HepG2 (cell line): ENCODE results near the gene RMRP. TPM values are rescaled to one million over a fixed set of nuclear protein-coding genes. Genes with fewer than 3 reads are reported as not detected.

ENCODE experiments used
- ATAC-seq: fragments of 200-7000 bp; cut with Tn5 transposase; 3 replicates; pipeline ENCODE4 v1.9.1; 2020; ENCODE audit warnings: mild to moderate bottlenecking, moderate library complexity
- BruUV-seq: library from RNA; stranded (reverse); fragments of 400-500 nt; replicated peaks from 2 replicates; lab custom pipeline; 2021; lab: Mats Ljungman, UMichigan
- CTCF ChIA-PET: fragments of 300-600 bp; formaldehyde crosslinking; extraction: SDS; loops from one replicate; lab custom pipeline; 2021; ENCODE audit warnings: low total read pairs, inconsistent platforms, low intra/inter-chr PET ratio; lab: Yijun Ruan, JAX
- POLR2A ChIA-PET: fragments of 350-600 bp; sonication (Branson Sonifier 250); formaldehyde crosslinking; loops from one replicate; lab custom pipeline; 2020; ENCODE audit warnings: antibody characterized with exemption, inconsistent platforms; lab: Yijun Ruan, JAX
- DNase-seq: peaks from one replicate; pipeline ENCODE4 v3.0.0-alpha.2; 2015; ENCODE audit warnings: low spot score
- FAIRE-seq: peaks from 3 replicates; lab custom pipeline; 2011; peaks lifted over from hg19 to GRCh38; lab: Jason Lieb, UNC
- H2AFZ ChIP-seq: one replicate; pipeline ENCODE4 v1.6.1; 2011; ENCODE audit warnings: low read length, inconsistent platforms
- H3K27ac ChIP-seq: fragments of 300-600 bp; 3 replicates; pipeline ENCODE4 v1.8.0; 2011; ENCODE audit warnings: mixed run types, mild to moderate bottlenecking, mixed read lengths, low read length, inconsistent platforms; ENCODE audit not compliant: insufficient read depth; ENCODE audit errors: extremely low read length
- H3K27me3 ChIP-seq, 2 experiments: fragments of 200-600 bp in 1 of 2; 2 replicates in 1 of 2; 3 replicates in 1 of 2; pipeline versions ENCODE4 v1.6.0 to v1.8.0; 2011; ENCODE audit warnings: low read length in 2 of 2, mild to moderate bottlenecking in 2 of 2, moderate library complexity in 2 of 2, inconsistent platforms in 1 of 2; ENCODE audit not compliant: insufficient read depth in 2 of 2, control insufficient read depth in 1 of 2
- H3K36me3 ChIP-seq, 2 experiments: fragments of 200-600 bp in 1 of 2; replicated peaks in 1 of 2; 2 replicates in 1 of 2; 3 replicates in 1 of 2; pipeline versions ENCODE4 v1.5.1 to v1.8.0; 2011; ENCODE audit warnings: low read length in 2 of 2, inconsistent platforms in 1 of 2; ENCODE audit not compliant: insufficient read depth in 2 of 2, control insufficient read depth in 1 of 2
- H3K4me1 ChIP-seq: 2 replicates; pipeline ENCODE4 v1.5.1; 2012; ENCODE audit warnings: low read length, inconsistent platforms; ENCODE audit not compliant: insufficient read depth
- H3K4me2 ChIP-seq: 2 replicates; pipeline ENCODE4 v1.6.0; 2011; ENCODE audit warnings: low read depth, low read length, inconsistent platforms
- H3K4me3 ChIP-seq, 3 experiments: fragments of 200-600 bp in 1 of 3; sonication (generic), shearing (Covaris generic) in 1 of 3; replicated peaks in 1 of 3; 2 replicates each; pipeline ENCODE4 v1.5.1; 2011 to 2016; ENCODE audit warnings: low read length in 3 of 3, inconsistent platforms in 2 of 3, low read depth in 2 of 3, mild to moderate bottlenecking in 2 of 3, control low read depth in 1 of 3, mixed read lengths in 1 of 3; ENCODE audit not compliant: insufficient read depth in 1 of 3
- H3K79me2 ChIP-seq: one replicate; pipeline ENCODE4 v1.6.1; 2011; ENCODE audit warnings: low read length, inconsistent platforms; ENCODE audit not compliant: insufficient read depth
- H3K9ac ChIP-seq: 2 replicates; pipeline ENCODE4 v1.6.0; 2011; ENCODE audit warnings: mild to moderate bottlenecking, low read depth, low read length, inconsistent platforms; ENCODE audit not compliant: insufficient read depth
- H3K9me3 ChIP-seq: 2 replicates; pipeline ENCODE4 v1.5.1; 2012; ENCODE audit warnings: mild to moderate bottlenecking, low read length
- H4K20me1 ChIP-seq: 2 replicates; pipeline ENCODE4 v1.6.0; 2011; ENCODE audit warnings: inconsistent platforms, mild to moderate bottlenecking, low read length, moderate library complexity; ENCODE audit not compliant: insufficient read depth
- ADNP ChIP-seq: sonication (generic); formaldehyde crosslinking; IDR thresholded peaks from 2 replicates; pipeline ENCODE4 v1.4.0; 2020; ENCODE audit warnings: missing genetic modification reagents
- EZH2 ChIP-seq: conservative IDR thresholded peaks from 2 replicates; pipeline ENCODE4 v1.6.1; 2012; ENCODE audit warnings: mild to moderate bottlenecking, low read depth, low read length, moderate library complexity
- FOXK2 ChIP-seq: fragments of 450-650 bp; IDR thresholded peaks from 2 replicates; pipeline ENCODE4 v1.6.1; 2016
- KLF13 ChIP-seq: sonication (generic); formaldehyde crosslinking; IDR thresholded peaks from 2 replicates; pipeline ENCODE4 v1.4.0; 2020; ENCODE audit warnings: mild to moderate bottlenecking, missing genetic modification reagents
- NCOA5 ChIP-seq: sonication (generic); formaldehyde crosslinking; IDR thresholded peaks from 2 replicates; pipeline ENCODE4 v1.4.0; 2020; ENCODE audit warnings: missing genetic modification reagents
- NFE2L1 ChIP-seq: sonication (generic); formaldehyde crosslinking; IDR thresholded peaks from 2 replicates; pipeline ENCODE4 v1.4.0; 2020; ENCODE audit warnings: missing genetic modification reagents, mild to moderate bottlenecking, borderline replicate concordance
- PRMT3 ChIP-seq: sonication (generic); formaldehyde crosslinking; IDR thresholded peaks from 2 replicates; pipeline ENCODE4 v1.8.1; 2022; ENCODE audit warnings: low read depth, mild to moderate bottlenecking, moderate library complexity, missing genetic modification reagents, borderline replicate concordance
- RAD21 ChIP-seq: fragments of 450-650 bp; formaldehyde crosslinking; IDR thresholded peaks from 2 replicates; pipeline ENCODE4 v1.5.0; 2020; ENCODE audit warnings: mild to moderate bottlenecking
- SIN3B ChIP-seq: fragments of 150-350 bp; IDR thresholded peaks from 2 replicates; pipeline ENCODE4 v1.6.1; 2014; ENCODE audit warnings: low read length
- TBX2 ChIP-seq: sonication (generic); formaldehyde crosslinking; IDR thresholded peaks from 2 replicates; pipeline ENCODE4 v1.5.0; 2020; ENCODE audit warnings: missing genetic modification reagents, mild to moderate bottlenecking, borderline replicate concordance
- ZBTB20 ChIP-seq: sonication (generic); formaldehyde crosslinking; IDR thresholded peaks from 2 replicates; pipeline ENCODE4 v1.8.1; 2023; ENCODE audit warnings: missing genetic modification reagents, low read depth, mild to moderate bottlenecking, borderline replicate concordance
- ZNF10 ChIP-seq: sonication (generic); formaldehyde crosslinking; IDR thresholded peaks from 2 replicates; pipeline ENCODE4 v1.4.0; 2020; ENCODE audit warnings: mild to moderate bottlenecking, low read depth, missing genetic modification reagents, borderline replicate concordance
- ZNF296 ChIP-seq: sonication (generic); formaldehyde crosslinking; conservative IDR thresholded peaks from 2 replicates; pipeline ENCODE4 v1.5.0; 2020; ENCODE audit warnings: mild to moderate bottlenecking, missing genetic modification reagents
- ZNF496 ChIP-seq: sonication (generic); formaldehyde crosslinking; IDR thresholded peaks from 2 replicates; pipeline ENCODE4 v1.8.1; 2023; ENCODE audit warnings: mild to moderate bottlenecking, moderate library complexity, missing genetic modification reagents; ENCODE audit not compliant: insufficient replicate concordance
- ZNF547 ChIP-seq: sonication (generic); formaldehyde crosslinking; IDR thresholded peaks from 2 replicates; pipeline ENCODE4 v1.5.1; 2020; ENCODE audit warnings: mild to moderate bottlenecking, missing genetic modification reagents
- ZNF605 ChIP-seq: sonication (generic); formaldehyde crosslinking; IDR thresholded peaks from 2 replicates; pipeline ENCODE4 v1.8.0; 2022; ENCODE audit warnings: mild to moderate bottlenecking, missing genetic modification reagents
- ZNF7 ChIP-seq: IDR thresholded peaks from 2 replicates; pipeline ENCODE4 v1.6.1; 2016; ENCODE audit warnings: missing biosample characterization, missing genetic modification reagents
- WGBS: methylation state at CpG from one replicate; pipeline ENCODE4 v1.1.6; 2017; ENCODE audit warnings: low lambda C conversion rate; 5-methylcytosine and 5-hydroxymethylcytosine counted together
- in situ Hi-C: cut with HindIII; loops from 2 replicates; pipeline ENCODE4 v1.10.0; 2017; ENCODE audit warnings: low pct_unique_long_range_greater_than_20kb; ENCODE audit not compliant: extremely low pct_ligation_motif_present
- intact Hi-C: fragments of 100-400 bp; cut with micrococcal nuclease; formaldehyde crosslinking; loops from one replicate; pipeline ENCODE4 v1.10.0; 2022; ENCODE audit not compliant: unreplicated experiment
- polyA plus RNA-seq, 8 experiments: library from polyadenylated mRNA; depleted of rRNA in 3 of 8; stranded (reverse) in 7 of 8; unstranded in 1 of 8; fragments of >200 nt; fragmentation: Illumina TruSeq in 4 of 8; extraction: Trizol in 4 of 8; gene quantifications; 2 replicates each; pipeline versions ENCODE4 v1.2.1 to v1.2.3, GENCODE V29; 2011 to 2016; ENCODE audit warnings: low read depth in 4 of 8, missing spikeins in 1 of 8, mixed read lengths in 1 of 8; ENCODE audit not compliant: insufficient read depth in 1 of 8
- total RNA-seq, 5 experiments: library from RNA; depleted of rRNA; stranded (reverse); fragments of >200 nt; fragmentation: Illumina TruSeq; extraction: Trizol; gene quantifications; 2 replicates each; pipeline ENCODE4 v1.2.3, GENCODE V29; 2016; ENCODE audit warnings: low read depth in 1 of 5
- TF ChIP-seq, protein P1 (sequence below): sonication (generic); formaldehyde crosslinking; IDR thresholded peaks from 2 replicates; pipeline ENCODE4 v1.8.0; 2022; ENCODE audit warnings: mild to moderate bottlenecking, missing genetic modification reagents
- TF ChIP-seq, protein P2 (sequence below): sonication (generic); formaldehyde crosslinking; IDR thresholded peaks from 2 replicates; pipeline ENCODE4 v1.5.1; 2020; ENCODE audit warnings: missing genetic modification reagents, mild to moderate bottlenecking, borderline replicate concordance

The RMRP gene
- total and polyA plus RNA-seq, 2 of the 13 experiments (the other 11 are each of a cell fraction or from before 2014, with no cell fraction given): 51.4 to 4,025 TPM

DNA sequence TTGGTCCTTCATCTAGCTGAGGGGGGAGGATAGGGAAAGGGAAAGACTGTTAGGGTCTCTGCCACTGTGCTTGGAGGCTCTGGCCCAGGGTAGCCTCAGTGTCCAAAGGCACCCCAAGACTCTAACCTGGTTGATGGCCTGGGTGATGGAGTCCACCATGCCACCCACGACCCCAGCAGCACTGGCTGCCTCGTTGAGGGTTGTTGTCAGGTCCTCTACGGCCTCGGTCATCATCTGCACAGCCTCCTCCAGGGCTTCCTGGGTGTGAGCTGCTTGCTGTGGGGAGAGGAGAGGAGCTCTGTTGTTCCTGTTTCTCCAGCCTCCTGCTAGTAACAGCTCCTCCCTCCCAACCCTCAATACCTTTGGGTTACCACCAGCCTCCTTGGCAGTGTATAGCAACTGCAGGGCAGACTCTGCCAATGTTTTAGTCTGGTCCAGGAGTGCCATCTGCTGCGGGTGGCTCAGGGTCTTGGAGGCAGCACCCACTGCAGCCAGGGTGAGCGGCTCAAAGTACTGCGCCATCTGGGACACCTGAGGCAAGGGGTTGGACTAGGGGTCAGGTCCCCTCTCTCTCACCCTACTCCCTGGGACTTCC lies 48.1 kb upstream of the RMRP start (continued):
- TF ChIP-seq NFE2L1 (CRISPR knock-in tag) (no peak), ZNF496 (CRISPR knock-in tag) (no peak), ZNF10 (no peak), SIN3B (no peak), PRMT3 (no peak), ZNF605 (no peak), ZNF547 (CRISPR knock-in tag) (no peak)
- TF ChIP-seq, protein P1, sequence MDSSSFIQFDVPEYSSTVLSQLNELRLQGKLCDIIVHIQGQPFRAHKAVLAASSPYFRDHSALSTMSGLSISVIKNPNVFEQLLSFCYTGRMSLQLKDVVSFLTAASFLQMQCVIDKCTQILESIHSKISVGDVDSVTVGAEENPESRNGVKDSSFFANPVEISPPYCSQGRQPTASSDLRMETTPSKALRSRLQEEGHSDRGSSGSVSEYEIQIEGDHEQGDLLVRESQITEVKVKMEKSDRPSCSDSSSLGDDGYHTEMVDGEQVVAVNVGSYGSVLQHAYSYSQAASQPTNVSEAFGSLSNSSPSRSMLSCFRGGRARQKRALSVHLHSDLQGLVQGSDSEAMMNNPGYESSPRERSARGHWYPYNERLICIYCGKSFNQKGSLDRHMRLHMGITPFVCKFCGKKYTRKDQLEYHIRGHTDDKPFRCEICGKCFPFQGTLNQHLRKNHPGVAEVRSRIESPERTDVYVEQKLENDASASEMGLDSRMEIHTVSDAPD: no peak

DNA sequence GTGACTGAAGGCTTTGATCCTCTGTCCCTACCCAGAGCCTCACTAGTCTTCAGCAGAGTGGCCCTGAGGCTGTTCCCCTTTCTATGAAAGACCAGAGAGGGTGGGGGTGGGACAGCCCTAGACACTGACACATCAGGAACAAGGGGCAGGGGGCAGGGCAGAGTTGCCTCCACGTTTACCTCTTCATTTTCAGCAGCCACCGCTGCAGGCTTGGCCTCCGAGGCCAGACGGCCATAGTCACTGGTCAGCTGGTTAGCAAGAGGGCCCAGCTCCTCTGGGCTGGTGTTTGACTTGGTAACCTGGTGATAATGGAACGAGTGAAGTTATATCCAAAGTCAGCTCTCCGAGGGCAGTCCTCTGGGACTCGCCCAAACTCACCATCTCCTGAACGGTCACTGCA lies 47.6 kb upstream of the RMRP start:
- Histone ChIP-seq H3K27me3 (no peaks in the 10 kb centered on the region), H4K20me1 (no peaks in the 10 kb centered on the region), H3K27ac (no peak overlapping the region), H3K9me3 (no peaks in the 10 kb centered on the region), H2AFZ (no peak overlapping the region), H3K4me1 (no peaks in the 10 kb centered on the region), H3K4me2 (no peak overlapping the region), H3K36me3 (peaks cover 52 to 91% of the 10 kb centered on the region in 2 experiments), H3K79me2 (no peaks in the 10 kb centered on the region), H3K4me3 (no peak overlapping the region), H3K9ac (no peak overlapping the region)
- no peak for DNase-seq
- intact Hi-C loops (no loop called here), in situ Hi-C loops (no loop called here)
- WGBS: 96% methylated on average over 8 of the region's 8 CpGs
- no TSS peak for BruUV-seq
- ATAC-seq: no peak
- ChIA-PET CTCF (no interaction called here), POLR2A (interaction anchor here (1.3 kb wide), 1 partner anchor 27 kb away, joined by 3 read pairs; the partner anchor contains the start of genes CREB3 and TLN1)
- FAIRE-seq: no peak
- TF ChIP-seq NCOA5 (no peak), ZBTB20 (CRISPR knock-in tag) (no peak), TBX2 (CRISPR knock-in tag) (no peak), FOXK2 (no peak), ZNF7 (no peak), KLF13 (CRISPR knock-in tag) (no peak), ADNP (CRISPR knock-in tag) (no peak), ZNF296 (CRISPR knock-in tag) (no peak), RAD21 (CRISPR knock-in tag) (no peak), EZH2 (no peak)
- TF ChIP-seq, protein P2, sequence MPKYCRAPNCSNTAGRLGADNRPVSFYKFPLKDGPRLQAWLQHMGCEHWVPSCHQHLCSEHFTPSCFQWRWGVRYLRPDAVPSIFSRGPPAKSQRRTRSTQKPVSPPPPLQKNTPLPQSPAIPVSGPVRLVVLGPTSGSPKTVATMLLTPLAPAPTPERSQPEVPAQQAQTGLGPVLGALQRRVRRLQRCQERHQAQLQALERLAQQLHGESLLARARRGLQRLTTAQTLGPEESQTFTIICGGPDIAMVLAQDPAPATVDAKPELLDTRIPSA (CRISPR knock-in tag): no peak
